HepG2 (cell line): ENCODE results near the gene CNTD1. TPM values are rescaled to one million over a fixed set of nuclear protein-coding genes. Genes with fewer than 3 reads are reported as not detected.

Experiments
- FOXC1 ChIP-seq: sonication (generic); formaldehyde crosslinking; IDR thresholded peaks from 2 replicates; pipeline ENCODE4 v1.8.0; 2022; ENCODE audit warnings: mild to moderate bottlenecking, missing genetic modification reagents, borderline replicate concordance
- HDAC6 ChIP-seq: fragments of 200-600 bp; sonication (generic); IDR thresholded peaks from 2 replicates; pipeline ENCODE4 v1.7.0; 2017; ENCODE audit warnings: mild to moderate bottlenecking, antibody characterized with exemption, low read length, low read depth
- IRF2 ChIP-seq: IDR thresholded peaks from 2 replicates; pipeline ENCODE4 v1.6.1; 2018; ENCODE audit warnings: missing genetic modification reagents, missing compliant biosample characterization
- JARID2 ChIP-seq: sonication (generic); formaldehyde crosslinking; IDR thresholded peaks from 2 replicates; pipeline ENCODE4 v1.8.1; 2023; ENCODE audit warnings: missing genetic modification reagents, inconsistent platforms; ENCODE audit not compliant: insufficient replicate concordance
- ONECUT2 ChIP-seq: sonication (generic); formaldehyde crosslinking; IDR thresholded peaks from 2 replicates; pipeline ENCODE4 v1.4.0; 2020; ENCODE audit warnings: missing genetic modification reagents
- RBM22 ChIP-seq: fragments of 200-400 bp; formaldehyde crosslinking; optimal IDR thresholded peaks from 2 replicates; pipeline ENCODE3; 2017; ENCODE audit warnings: mild to moderate bottlenecking, low read length, moderate library complexity
- SP140L ChIP-seq: sonication (generic); formaldehyde crosslinking; IDR thresholded peaks from 2 replicates; pipeline ENCODE4 v1.4.0; 2020; ENCODE audit warnings: missing genetic modification reagents, borderline replicate concordance
- ZFP36 ChIP-seq: fragments of 150-350 bp; IDR thresholded peaks from 2 replicates; pipeline ENCODE4 v1.6.1; 2018; ENCODE audit warnings: borderline replicate concordance, low read length, low read depth; ENCODE audit not compliant: partially characterized antibody
- ZNF3 ChIP-seq: IDR thresholded peaks from 2 replicates; pipeline ENCODE4 v1.7.0; 2017; ENCODE audit warnings: inconsistent platforms
- ZNF530 ChIP-seq: sonication (generic); formaldehyde crosslinking; IDR thresholded peaks from 2 replicates; pipeline ENCODE4 v1.5.0; 2020; ENCODE audit warnings: low read depth, mild to moderate bottlenecking, missing genetic modification reagents
- ZNF709 ChIP-seq: sonication (generic); formaldehyde crosslinking; IDR thresholded peaks from 2 replicates; pipeline ENCODE4 v1.5.0; 2020; ENCODE audit warnings: mild to moderate bottlenecking, missing genetic modification reagents
- polyA plus RNA-seq, 8 experiments: library from polyadenylated mRNA; depleted of rRNA in 3 of 8; stranded (reverse) in 7 of 8; unstranded in 1 of 8; fragments of >200 nt; fragmentation: Illumina TruSeq in 4 of 8; extraction: Trizol in 4 of 8; gene quantifications; 2 replicates each; pipeline versions ENCODE4 v1.2.1 to v1.2.3, GENCODE V29; 2011 to 2016; ENCODE audit warnings: low read depth in 4 of 8, missing spikeins in 1 of 8, mixed read lengths in 1 of 8; ENCODE audit not compliant: insufficient read depth in 1 of 8
- total RNA-seq, 5 experiments: library from RNA; depleted of rRNA; stranded (reverse); fragments of >200 nt; fragmentation: Illumina TruSeq; extraction: Trizol; gene quantifications; 2 replicates each; pipeline ENCODE4 v1.2.3, GENCODE V29; 2016; ENCODE audit warnings: low read depth in 1 of 5
- TF ChIP-seq, protein P1 (sequence below): sonication (generic); formaldehyde crosslinking; IDR thresholded peaks from 2 replicates; pipeline ENCODE4 v1.4.0; 2020; ENCODE audit warnings: mild to moderate bottlenecking, missing genetic modification reagents, borderline replicate concordance
- TF ChIP-seq, protein P2 (sequence below): sonication (generic); formaldehyde crosslinking; IDR thresholded peaks from 2 replicates; pipeline ENCODE4 v1.4.0; 2020; ENCODE audit warnings: low read depth, mild to moderate bottlenecking, missing genetic modification reagents
- TF ChIP-seq, protein P3 (sequence below): sonication (generic); formaldehyde crosslinking; IDR thresholded peaks from 2 replicates; pipeline ENCODE4 v1.4.0; 2020; ENCODE audit warnings: mild to moderate bottlenecking, missing genetic modification reagents

The CNTD1 gene
- total and polyA plus RNA-seq, 2 of the 13 experiments (the other 11 are each of a cell fraction or from before 2014, with no cell fraction given) = 0.11 to 0.15 TPM

DNA sequence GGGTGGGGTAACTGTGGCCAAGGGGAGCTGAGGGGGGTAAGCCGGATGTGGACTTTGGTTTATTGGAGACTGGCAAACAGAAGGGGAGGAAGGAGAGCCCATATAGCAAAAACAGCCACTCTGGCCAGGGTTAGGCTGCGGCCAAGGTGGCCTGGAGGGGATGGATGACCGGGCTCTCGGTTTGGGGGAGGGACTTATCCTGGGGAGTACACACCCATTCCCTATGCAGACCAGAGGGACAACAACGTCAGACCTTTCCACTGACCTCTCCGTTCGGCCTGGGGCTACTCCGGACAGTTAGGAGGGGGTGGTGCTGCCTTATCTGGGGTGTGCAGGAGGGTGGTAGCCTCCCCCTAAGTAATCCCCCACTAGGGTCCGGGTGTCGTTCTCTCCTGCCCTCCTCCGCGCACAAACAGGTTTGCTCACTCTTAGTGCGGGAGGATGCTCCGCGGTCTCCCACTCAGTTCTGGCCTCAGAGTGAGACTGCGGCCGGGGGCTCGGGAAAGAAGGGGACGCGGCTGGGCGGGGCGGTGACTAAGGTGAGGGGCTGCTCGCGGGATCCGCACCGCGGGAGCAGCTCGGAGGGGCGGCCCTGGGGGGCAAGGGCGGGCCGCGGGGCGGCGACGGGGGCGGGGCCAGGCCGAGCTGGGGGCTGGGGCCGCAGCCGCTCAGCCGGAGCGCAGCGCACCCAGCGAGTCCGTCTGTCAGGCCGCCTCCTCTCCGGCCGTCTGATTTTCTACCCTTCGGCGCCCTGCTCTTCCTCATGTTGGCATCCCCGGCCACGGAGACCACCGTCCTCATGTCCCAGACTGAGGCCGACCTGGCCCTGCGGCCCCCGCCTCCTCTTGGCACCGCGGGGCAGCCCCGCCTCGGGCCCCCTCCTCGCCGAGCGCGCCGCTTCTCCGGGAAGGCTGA lies 18.5 kb upstream of the CNTD1 start, which contains the start of gene WNK4 (continued):
- TF ChIP-seq, protein P1, sequence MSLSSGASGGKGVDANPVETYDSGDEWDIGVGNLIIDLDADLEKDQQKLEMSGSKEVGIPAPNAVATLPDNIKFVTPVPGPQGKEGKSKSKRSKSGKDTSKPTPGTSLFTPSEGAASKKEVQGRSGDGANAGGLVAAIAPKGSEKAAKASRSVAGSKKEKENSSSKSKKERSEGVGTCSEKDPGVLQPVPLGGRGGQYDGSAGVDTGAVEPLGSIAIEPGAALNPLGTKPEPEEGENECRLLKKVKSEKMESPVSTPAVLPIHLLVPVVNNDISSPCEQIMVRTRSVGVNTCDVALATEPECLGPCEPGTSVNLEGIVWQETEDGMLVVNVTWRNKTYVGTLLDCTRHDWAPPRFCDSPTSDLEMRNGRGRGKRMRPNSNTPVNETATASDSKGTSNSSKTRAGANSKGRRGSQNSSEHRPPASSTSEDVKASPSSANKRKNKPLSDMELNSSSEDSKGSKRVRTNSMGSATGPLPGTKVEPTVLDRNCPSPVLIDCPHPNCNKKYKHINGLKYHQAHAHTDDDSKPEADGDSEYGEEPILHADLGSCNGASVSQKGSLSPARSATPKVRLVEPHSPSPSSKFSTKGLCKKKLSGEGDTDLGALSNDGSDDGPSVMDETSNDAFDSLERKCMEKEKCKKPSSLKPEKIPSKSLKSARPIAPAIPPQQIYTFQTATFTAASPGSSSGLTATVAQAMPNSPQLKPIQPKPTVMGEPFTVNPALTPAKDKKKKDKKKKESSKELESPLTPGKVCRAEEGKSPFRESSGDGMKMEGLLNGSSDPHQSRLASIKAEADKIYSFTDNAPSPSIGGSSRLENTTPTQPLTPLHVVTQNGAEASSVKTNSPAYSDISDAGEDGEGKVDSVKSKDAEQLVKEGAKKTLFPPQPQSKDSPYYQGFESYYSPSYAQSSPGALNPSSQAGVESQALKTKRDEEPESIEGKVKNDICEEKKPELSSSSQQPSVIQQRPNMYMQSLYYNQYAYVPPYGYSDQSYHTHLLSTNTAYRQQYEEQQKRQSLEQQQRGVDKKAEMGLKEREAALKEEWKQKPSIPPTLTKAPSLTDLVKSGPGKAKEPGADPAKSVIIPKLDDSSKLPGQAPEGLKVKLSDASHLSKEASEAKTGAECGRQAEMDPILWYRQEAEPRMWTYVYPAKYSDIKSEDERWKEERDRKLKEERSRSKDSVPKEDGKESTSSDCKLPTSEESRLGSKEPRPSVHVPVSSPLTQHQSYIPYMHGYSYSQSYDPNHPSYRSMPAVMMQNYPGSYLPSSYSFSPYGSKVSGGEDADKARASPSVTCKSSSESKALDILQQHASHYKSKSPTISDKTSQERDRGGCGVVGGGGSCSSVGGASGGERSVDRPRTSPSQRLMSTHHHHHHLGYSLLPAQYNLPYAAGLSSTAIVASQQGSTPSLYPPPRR (CRISPR knock-in tag) = peak; percentile 91
- TF ChIP-seq, protein P2, sequence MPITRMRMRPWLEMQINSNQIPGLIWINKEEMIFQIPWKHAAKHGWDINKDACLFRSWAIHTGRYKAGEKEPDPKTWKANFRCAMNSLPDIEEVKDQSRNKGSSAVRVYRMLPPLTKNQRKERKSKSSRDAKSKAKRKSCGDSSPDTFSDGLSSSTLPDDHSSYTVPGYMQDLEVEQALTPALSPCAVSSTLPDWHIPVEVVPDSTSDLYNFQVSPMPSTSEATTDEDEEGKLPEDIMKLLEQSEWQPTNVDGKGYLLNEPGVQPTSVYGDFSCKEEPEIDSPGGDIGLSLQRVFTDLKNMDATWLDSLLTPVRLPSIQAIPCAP = peak; percentile 32; the same call in 1 of the 2 replicates
- TF ChIP-seq IRF2 (CRISPR knock-in tag) (peak; percentile 61), FOXC1 (CRISPR knock-in tag) (peak; percentile 68; the same call in 1 of the 2 replicates), ZNF530 (CRISPR knock-in tag) (0 out of 2 replicates have a peak, but pooled peaks have one; percentile 50), RBM22 (peak; percentile 88), ONECUT2 (CRISPR knock-in tag) (no peak), ZFP36 (no peak), JARID2 (no peak), ZNF709 (CRISPR knock-in tag) (peak; percentile 87), HDAC6 (no peak), ZNF3 (CRISPR knock-in tag) (no peak), SP140L (peak; percentile 90; the same call in 1 of the 2 replicates)
- TF ChIP-seq, protein P3, sequence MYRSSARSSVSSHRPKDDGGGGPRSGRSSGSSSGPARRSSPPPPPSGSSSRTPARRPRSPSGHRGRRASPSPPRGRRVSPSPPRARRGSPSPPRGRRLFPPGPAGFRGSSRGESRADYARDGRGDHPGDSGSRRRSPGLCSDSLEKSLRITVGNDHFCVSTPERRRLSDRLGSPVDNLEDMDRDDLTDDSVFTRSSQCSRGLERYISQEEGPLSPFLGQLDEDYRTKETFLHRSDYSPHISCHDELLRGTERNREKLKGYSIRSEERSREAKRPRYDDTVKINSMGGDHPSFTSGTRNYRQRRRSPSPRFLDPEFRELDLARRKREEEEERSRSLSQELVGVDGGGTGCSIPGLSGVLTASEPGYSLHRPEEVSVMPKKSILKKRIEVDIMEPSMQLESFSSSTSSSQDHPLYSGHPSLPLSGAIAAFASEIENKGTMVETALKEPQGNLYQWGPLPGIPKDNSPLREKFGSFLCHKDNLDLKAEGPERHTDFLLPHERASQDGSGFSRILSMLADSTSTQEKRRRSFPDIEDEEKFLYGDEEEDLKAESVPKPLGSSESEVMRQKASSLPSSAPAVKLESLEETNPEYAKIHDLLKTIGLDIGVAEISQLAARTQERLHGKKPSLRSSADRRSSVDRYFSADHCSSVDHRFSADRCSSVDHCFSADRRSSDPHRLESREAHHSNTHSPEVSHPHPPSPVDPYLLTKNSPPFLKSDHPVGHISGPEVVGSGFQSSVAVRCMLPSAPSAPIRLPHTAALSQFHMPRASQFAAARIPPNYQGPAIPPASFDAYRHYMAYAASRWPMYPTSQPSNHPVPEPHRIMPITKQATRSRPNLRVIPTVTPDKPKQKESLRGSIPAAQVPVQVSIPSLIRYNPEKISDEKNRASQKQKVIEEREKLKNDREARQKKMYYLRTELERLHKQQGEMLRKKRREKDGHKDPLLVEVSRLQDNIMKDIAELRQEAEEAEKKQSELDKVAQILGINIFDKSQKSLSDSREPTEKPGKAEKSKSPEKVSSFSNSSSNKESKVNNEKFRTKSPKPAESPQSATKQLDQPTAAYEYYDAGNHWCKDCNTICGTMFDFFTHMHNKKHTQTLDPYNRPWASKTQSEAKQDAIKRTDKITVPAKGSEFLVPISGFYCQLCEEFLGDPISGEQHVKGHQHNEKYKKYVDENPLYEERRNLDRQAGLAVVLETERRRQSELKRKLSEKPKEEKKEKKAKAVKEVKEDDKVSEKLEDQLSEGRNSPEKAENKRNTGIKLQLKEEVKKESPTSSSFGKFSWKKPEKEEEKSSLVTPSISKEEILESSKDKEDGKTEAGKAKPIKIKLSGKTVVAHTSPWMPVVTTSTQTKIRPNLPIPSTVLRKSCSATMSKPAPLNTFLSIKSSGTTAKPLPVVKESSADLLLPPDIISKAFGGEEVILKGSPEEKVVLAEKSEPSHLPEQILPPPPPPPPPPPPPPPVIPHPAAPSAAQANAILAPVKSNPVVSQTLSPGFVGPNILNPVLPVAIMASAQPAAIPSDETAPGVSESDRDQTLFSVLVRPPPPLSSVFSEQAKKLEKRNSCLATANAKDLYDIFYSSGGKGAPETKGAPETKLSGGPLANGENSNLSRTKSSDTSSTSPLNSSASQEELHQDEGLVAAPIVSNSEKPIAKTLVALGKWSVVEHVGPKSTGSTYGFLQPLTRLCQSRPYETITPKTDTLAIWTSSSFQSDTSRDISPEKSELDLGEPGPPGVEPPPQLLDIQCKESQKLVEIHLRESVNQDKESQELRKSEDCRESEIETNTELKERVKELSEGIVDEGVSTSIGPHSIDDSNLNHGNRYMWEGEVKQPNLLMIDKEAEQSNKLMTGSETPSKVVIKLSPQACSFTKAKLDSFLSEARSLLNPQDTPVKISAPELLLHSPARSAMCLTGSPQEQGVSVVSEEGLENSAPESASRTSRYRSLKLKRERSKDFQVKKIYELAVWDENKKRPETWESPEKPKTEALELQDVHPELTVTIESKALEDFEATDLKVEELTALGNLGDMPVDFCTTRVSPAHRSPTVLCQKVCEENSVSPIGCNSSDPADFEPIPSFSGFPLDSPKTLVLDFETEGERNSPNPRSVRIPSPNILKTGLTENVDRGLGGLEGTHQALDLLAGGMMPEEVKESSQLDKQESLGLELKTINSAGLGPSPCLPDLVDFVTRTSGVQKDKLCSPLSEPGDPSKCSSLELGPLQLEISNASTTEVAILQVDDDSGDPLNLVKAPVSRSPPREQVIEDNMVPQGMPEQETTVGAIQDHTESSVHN = no peak
